ENCODE measurements around the gene KDM4D. TPM values are rescaled to one million over a fixed set of nuclear protein-coding genes. Genes with fewer than 3 reads are reported as not detected.

KDM4D gene
- total and polyA plus RNA-seq, 2 experiments from 2014 or later, result 0.65 to 0.94 TPM

DNA sequence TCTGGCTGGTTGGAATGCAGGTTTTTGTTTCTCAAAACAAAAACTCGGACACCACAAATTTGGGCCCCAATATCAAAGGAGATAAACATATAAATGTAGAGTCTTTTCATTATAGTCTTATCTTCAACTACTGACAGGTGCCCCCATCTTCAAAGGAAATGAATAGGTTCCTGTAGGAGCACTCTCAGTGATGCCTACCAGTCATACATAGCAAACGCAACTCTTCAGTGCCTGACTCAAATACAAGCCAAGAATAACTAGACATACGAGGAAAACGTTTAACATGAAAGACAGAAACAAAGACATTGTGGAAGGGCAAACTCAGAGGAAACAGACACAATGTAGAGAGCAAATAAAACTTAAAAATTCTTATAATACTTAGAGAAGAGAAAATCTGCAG lies 13.9 kb downstream of the KDM4D start:
- no peaks in the 10 kb centered on the region; the same call in 2 of the 3 replicates for H3K9me3 Mint-ChIP-seq
- no peak for TF ChIP-seq JUNB (IDR thresholded peaks at IDR 0.05; ENCODE audit: unreplicated experiment)
- TF ChIP-seq, protein P1, sequence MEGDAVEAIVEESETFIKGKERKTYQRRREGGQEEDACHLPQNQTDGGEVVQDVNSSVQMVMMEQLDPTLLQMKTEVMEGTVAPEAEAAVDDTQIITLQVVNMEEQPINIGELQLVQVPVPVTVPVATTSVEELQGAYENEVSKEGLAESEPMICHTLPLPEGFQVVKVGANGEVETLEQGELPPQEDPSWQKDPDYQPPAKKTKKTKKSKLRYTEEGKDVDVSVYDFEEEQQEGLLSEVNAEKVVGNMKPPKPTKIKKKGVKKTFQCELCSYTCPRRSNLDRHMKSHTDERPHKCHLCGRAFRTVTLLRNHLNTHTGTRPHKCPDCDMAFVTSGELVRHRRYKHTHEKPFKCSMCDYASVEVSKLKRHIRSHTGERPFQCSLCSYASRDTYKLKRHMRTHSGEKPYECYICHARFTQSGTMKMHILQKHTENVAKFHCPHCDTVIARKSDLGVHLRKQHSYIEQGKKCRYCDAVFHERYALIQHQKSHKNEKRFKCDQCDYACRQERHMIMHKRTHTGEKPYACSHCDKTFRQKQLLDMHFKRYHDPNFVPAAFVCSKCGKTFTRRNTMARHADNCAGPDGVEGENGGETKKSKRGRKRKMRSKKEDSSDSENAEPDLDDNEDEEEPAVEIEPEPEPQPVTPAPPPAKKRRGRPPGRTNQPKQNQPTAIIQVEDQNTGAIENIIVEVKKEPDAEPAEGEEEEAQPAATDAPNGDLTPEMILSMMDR (conservative IDR thresholded peaks at IDR 0.05; ENCODE audit: low read depth in 2 of 2), result no peak
- no peak for TF ChIP-seq EZH2 (IDR thresholded peaks at IDR 0.05; ENCODE audit: low read depth, unreplicated experiment)
- no peak for TF ChIP-seq STAT1 (IDR thresholded peaks at IDR 0.05; ENCODE audit: unreplicated experiment)
- TF ChIP-seq EZH2phosphoT487 (IDR thresholded peaks at IDR 0.05; ENCODE audit: unreplicated experiment), result no peak
- TF ChIP-seq NANOG (IDR thresholded peaks at IDR 0.05; ENCODE audit: borderline replicate concordance), result no peak
- TF ChIP-seq, protein P2, sequence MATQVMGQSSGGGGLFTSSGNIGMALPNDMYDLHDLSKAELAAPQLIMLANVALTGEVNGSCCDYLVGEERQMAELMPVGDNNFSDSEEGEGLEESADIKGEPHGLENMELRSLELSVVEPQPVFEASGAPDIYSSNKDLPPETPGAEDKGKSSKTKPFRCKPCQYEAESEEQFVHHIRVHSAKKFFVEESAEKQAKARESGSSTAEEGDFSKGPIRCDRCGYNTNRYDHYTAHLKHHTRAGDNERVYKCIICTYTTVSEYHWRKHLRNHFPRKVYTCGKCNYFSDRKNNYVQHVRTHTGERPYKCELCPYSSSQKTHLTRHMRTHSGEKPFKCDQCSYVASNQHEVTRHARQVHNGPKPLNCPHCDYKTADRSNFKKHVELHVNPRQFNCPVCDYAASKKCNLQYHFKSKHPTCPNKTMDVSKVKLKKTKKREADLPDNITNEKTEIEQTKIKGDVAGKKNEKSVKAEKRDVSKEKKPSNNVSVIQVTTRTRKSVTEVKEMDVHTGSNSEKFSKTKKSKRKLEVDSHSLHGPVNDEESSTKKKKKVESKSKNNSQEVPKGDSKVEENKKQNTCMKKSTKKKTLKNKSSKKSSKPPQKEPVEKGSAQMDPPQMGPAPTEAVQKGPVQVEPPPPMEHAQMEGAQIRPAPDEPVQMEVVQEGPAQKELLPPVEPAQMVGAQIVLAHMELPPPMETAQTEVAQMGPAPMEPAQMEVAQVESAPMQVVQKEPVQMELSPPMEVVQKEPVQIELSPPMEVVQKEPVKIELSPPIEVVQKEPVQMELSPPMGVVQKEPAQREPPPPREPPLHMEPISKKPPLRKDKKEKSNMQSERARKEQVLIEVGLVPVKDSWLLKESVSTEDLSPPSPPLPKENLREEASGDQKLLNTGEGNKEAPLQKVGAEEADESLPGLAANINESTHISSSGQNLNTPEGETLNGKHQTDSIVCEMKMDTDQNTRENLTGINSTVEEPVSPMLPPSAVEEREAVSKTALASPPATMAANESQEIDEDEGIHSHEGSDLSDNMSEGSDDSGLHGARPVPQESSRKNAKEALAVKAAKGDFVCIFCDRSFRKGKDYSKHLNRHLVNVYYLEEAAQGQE (IDR thresholded peaks at IDR 0.05; ENCODE audit: unreplicated experiment), result no peak
- no peak for TF ChIP-seq ZNF331 (CRISPR knock-in tag; IDR thresholded peaks at IDR 0.05; ENCODE audit: low read depth)
- TF ChIP-seq, protein P3, sequence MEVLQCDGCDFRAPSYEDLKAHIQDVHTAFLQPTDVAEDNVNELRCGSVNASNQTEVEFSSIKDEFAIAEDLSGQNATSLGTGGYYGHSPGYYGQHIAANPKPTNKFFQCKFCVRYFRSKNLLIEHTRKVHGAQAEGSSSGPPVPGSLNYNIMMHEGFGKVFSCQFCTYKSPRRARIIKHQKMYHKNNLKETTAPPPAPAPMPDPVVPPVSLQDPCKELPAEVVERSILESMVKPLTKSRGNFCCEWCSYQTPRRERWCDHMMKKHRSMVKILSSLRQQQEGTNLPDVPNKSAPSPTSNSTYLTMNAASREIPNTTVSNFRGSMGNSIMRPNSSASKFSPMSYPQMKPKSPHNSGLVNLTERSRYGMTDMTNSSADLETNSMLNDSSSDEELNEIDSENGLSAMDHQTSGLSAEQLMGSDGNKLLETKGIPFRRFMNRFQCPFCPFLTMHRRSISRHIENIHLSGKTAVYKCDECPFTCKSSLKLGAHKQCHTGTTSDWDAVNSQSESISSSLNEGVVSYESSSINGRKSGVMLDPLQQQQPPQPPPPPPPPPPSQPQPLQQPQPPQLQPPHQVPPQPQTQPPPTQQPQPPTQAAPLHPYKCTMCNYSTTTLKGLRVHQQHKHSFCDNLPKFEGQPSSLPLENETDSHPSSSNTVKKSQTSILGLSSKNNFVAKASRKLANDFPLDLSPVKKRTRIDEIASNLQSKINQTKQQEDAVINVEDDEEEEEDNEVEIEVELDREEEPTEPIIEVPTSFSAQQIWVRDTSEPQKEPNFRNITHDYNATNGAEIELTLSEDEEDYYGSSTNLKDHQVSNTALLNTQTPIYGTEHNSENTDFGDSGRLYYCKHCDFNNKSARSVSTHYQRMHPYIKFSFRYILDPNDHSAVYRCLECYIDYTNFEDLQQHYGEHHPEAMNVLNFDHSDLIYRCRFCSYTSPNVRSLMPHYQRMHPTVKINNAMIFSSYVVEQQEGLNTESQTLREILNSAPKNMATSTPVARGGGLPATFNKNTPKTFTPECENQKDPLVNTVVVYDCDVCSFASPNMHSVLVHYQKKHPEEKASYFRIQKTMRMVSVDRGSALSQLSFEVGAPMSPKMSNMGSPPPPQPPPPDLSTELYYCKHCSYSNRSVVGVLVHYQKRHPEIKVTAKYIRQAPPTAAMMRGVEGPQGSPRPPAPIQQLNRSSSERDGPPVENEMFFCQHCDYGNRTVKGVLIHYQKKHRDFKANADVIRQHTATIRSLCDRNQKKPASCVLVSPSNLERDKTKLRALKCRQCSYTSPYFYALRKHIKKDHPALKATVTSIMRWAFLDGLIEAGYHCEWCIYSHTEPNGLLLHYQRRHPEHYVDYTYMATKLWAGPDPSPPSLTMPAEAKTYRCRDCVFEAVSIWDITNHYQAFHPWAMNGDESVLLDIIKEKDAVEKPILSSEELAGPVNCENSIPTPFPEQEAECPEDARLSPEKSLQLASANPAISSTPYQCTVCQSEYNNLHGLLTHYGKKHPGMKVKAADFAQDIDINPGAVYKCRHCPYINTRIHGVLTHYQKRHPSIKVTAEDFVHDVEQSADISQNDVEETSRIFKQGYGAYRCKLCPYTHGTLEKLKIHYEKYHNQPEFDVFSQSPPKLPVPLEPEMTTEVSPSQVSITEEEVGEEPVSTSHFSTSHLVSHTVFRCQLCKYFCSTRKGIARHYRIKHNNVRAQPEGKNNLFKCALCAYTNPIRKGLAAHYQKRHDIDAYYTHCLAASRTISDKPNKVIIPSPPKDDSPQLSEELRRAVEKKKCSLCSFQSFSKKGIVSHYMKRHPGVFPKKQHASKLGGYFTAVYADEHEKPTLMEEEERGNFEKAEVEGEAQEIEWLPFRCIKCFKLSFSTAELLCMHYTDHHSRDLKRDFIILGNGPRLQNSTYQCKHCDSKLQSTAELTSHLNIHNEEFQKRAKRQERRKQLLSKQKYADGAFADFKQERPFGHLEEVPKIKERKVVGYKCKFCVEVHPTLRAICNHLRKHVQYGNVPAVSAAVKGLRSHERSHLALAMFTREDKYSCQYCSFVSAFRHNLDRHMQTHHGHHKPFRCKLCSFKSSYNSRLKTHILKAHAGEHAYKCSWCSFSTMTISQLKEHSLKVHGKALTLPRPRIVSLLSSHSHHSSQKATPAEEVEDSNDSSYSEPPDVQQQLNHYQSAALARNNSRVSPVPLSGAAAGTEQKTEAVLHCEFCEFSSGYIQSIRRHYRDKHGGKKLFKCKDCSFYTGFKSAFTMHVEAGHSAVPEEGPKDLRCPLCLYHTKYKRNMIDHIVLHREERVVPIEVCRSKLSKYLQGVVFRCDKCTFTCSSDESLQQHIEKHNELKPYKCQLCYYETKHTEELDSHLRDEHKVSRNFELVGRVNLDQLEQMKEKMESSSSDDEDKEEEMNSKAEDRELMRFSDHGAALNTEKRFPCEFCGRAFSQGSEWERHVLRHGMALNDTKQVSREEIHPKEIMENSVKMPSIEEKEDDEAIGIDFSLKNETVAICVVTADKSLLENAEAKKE (CRISPR knock-in tag; IDR thresholded peaks at IDR 0.05), result no peak
- TF ChIP-seq, protein P4, sequence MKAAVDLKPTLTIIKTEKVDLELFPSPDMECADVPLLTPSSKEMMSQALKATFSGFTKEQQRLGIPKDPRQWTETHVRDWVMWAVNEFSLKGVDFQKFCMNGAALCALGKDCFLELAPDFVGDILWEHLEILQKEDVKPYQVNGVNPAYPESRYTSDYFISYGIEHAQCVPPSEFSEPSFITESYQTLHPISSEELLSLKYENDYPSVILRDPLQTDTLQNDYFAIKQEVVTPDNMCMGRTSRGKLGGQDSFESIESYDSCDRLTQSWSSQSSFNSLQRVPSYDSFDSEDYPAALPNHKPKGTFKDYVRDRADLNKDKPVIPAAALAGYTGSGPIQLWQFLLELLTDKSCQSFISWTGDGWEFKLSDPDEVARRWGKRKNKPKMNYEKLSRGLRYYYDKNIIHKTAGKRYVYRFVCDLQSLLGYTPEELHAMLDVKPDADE (IDR thresholded peaks at IDR 0.05), result no peak
- TF ChIP-seq CREB1 (CRISPR knock-in tag; IDR thresholded peaks at IDR 0.05; ENCODE audit: low read depth), result no peak
- TF ChIP-seq ZNF114 (CRISPR knock-in tag; IDR thresholded peaks at IDR 0.05), result no peak
- H3K4me1 ChIP-seq (ENCODE audit: insufficient read depth), result no peaks in the 10 kb centered on the region
- ATAC-seq, result no peak
- no peaks in the 10 kb centered on the region for H3K27me3 ChIP-seq (ENCODE audit: insufficient read depth)
- no peaks in the 10 kb centered on the region for H3K4me1 Mint-ChIP-seq
- H3K27ac Mint-ChIP-seq, result no peak overlapping the region
- no peaks in the 10 kb centered on the region for H3F3A ChIP-seq (replicated peaks; ENCODE audit: low read depth)
- no peak overlapping the region for H3K4me2 ChIP-seq
- H3K79me2 ChIP-seq (replicated peaks; ENCODE audit: insufficient read depth), result no peaks in the 10 kb centered on the region
- no peaks in the 10 kb centered on the region for H3K9me2 ChIP-seq (ENCODE audit: insufficient read depth)
- no peak overlapping the region for H3K4me3 ChIP-seq
- H3K27me3 Mint-ChIP-seq (ENCODE audit: insufficient read depth, low read depth, poor library complexity), result no peaks in the 10 kb centered on the region
- H3K36me3 Mint-ChIP-seq (ENCODE audit: low read depth), result no peaks in the 10 kb centered on the region; the same call in 2 of the 3 replicates
- no peak overlapping the region for H2AFZ ChIP-seq
- DNase-seq (ENCODE audit: low spot score), result no peak
- no peak overlapping the region for H3K4me3 Mint-ChIP-seq
- H3K27ac ChIP-seq (ENCODE audit: low read depth), result no peak overlapping the region
- H3K36me3 ChIP-seq (ENCODE audit: insufficient read depth), result no peaks in the 10 kb centered on the region
- no peaks in the 10 kb centered on the region; the same call in 1 of the 2 replicates for H4K20me1 ChIP-seq (replicated peaks; ENCODE audit: insufficient read depth)

Measured in GM23338 (cell line).